ENCODE results near the gene CFTR. TPM values are rescaled to one million over a fixed set of nuclear protein-coding genes. Genes with fewer than 3 reads are reported as not detected.
A peak's percentile ranks its signal among the peaks of the same experiment; 100 is the strongest.

CFTR gene
- total and polyA plus RNA-seq, 2 of the 4 experiments (the other 2 are of a cell fraction): 0.18 to 0.21 TPM

- peak overlapping the region in 1 of 2 experiments; percentile 61; a peak in 2 of 4 replicates for H4K8ac ChIP-seq (ENCODE audit: low read depth in 2 of 2, low read length in 2 of 2)
- H3K27ac ChIP-seq (ENCODE audit: insufficient read depth, low read length): no peak overlapping the region
- H3K18ac ChIP-seq (ENCODE audit: low read depth, low read length): peak overlapping the region; percentile 97
- WGBS, 2 experiments (ENCODE audit: extremely low coverage in 2 of 2, insufficient read length in 1 of 2): no CpG with 5 or more reads among the region's 1 CpG
- in situ Hi-C loops (cut with MboI; ENCODE audit: low sequenced_read_pairs) (no loop called here), intact Hi-C loops (cut with micrococcal nuclease) (no loop called here), dilution Hi-C loops (cut with HindIII; ENCODE audit: low sequenced_read_pairs, unreplicated experiment) (no loop called here)
- no peak for TF ChIP-seq USF2 (IDR thresholded peaks at IDR 0.05; ENCODE audit: low read depth, low read length)
- TF ChIP-seq CEBPB (IDR thresholded peaks at IDR 0.05; ENCODE audit: low read depth, low read length): no peak
- TF ChIP-seq MAZ (IDR thresholded peaks at IDR 0.05; ENCODE audit: borderline replicate concordance, low read depth, low read length): no peak
- no peak for TF ChIP-seq RFX5 (IDR thresholded peaks at IDR 0.05; ENCODE audit: low read depth, low read length)
- no peak for TF ChIP-seq CHD1 (IDR thresholded peaks at IDR 0.05; ENCODE audit: low read depth, low read length)
- no peak for TF ChIP-seq MXI1 (IDR thresholded peaks at IDR 0.05; ENCODE audit: borderline replicate concordance, low read depth, low read length)
- no peak for TF ChIP-seq CTCF (conservative IDR thresholded peaks at IDR 0.05; ENCODE audit: low read depth, low read length)
- no peak for TF ChIP-seq BHLHE40 (IDR thresholded peaks at IDR 0.05; ENCODE audit: low read depth, low read length)
- TF ChIP-seq NFE2L2 (IDR thresholded peaks at IDR 0.05; ENCODE audit: low read depth, low read length): no peak
- TF ChIP-seq ELK1 (IDR thresholded peaks at IDR 0.05; ENCODE audit: borderline replicate concordance, low read depth, low read length): no peak
- no peak for TF ChIP-seq RAD21 (IDR thresholded peaks at IDR 0.05; ENCODE audit: low read length)
- no peak for TF ChIP-seq FOS (IDR thresholded peaks at IDR 0.05; ENCODE audit: low read depth, low read length)
- no peak for TF ChIP-seq POLR2A (IDR thresholded peaks at IDR 0.05; ENCODE audit: low read depth, low read length)
- TF ChIP-seq SMC3 (IDR thresholded peaks at IDR 0.05; ENCODE audit: low read depth, low read length): no peak
- 0 out of 2 replicates have a peak, but pooled peaks cover 2% of the 10 kb centered on the region for H3K9me3 ChIP-seq (ENCODE audit: control insufficient read depth, insufficient read depth, low read length)
- H3K36me3 ChIP-seq (ENCODE audit: control insufficient read depth, insufficient read depth, low read length): no peaks in the 10 kb centered on the region
- peak overlapping the region; percentile 38; the same call in 1 of the 2 replicates for H4K91ac ChIP-seq (ENCODE audit: insufficient read depth, low read depth, low read length)
- no peak overlapping the region for H3K4me2 ChIP-seq (ENCODE audit: low read depth, low read length)
- ATAC-seq (ENCODE audit: low read depth) (no peak), DNase-seq (no peak)
- H2BK5ac ChIP-seq (ENCODE audit: low read depth, low read length, poor library complexity, severe bottlenecking): peak overlapping the region; percentile 46
- CTCF ChIA-PET: no interaction called here
- peak overlapping the region; percentile 6; the same call in 1 of the 2 replicates for H2BK20ac ChIP-seq (ENCODE audit: low read depth, low read length)
- H2BK120ac ChIP-seq (ENCODE audit: low read depth, low read length): peak overlapping the region; percentile 9
- H2AFZ ChIP-seq (replicated peaks; ENCODE audit: low read length, poor library complexity): peak overlapping the region; percentile 77
- no peak overlapping the region for H3K23ac ChIP-seq (ENCODE audit: low read depth, low read length)
- H3K9me1 ChIP-seq (ENCODE audit: insufficient read depth, low read length): no peaks in the 10 kb centered on the region
- BruUV-seq (replicated peaks): no TSS peak
- H4K20me1 ChIP-seq (ENCODE audit: insufficient read depth, low read length): no peaks in the 10 kb centered on the region
- H3K9ac ChIP-seq (ENCODE audit: low read depth, low read length): no peak overlapping the region
- POLR2A ChIA-PET (ENCODE audit: unreplicated experiment): no interaction called here
- no peaks in the 10 kb centered on the region for H3K27me3 ChIP-seq (ENCODE audit: control insufficient read depth, insufficient read depth, low read length)
- H3K14ac ChIP-seq (replicated peaks; ENCODE audit: low read depth, low read length): no peak overlapping the region; the same call in 1 of the 2 replicates
- H3K4me3 ChIP-seq (ENCODE audit: insufficient read depth, low read depth, low read length): no peak overlapping the region
- H2AK5ac ChIP-seq (ENCODE audit: low read depth, low read length): 0 out of 2 replicates have a peak overlapping the region, but pooled peaks have one; percentile 0
- H3K4me1 ChIP-seq (ENCODE audit: control insufficient read depth, insufficient read depth, low read length): no peaks in the 10 kb centered on the region
- H2AK9ac ChIP-seq (replicated peaks; ENCODE audit: low read depth, low read length, poor library complexity): no peak overlapping the region
- H3K4ac ChIP-seq (ENCODE audit: low read depth, low read length): peak overlapping the region; percentile 31
- H2BK15ac ChIP-seq (ENCODE audit: low read depth, low read length): no peak overlapping the region
- H3K79me1 ChIP-seq (ENCODE audit: low read depth in 1 of 2, low read length in 2 of 2): no peaks in the 10 kb centered on the region
- no peak overlapping the region for H3K56ac ChIP-seq (ENCODE audit: extremely low read depth, insufficient read depth, low read length)
- H4K5ac ChIP-seq (ENCODE audit: low read depth, low read length): peak overlapping the region; percentile 80; the same call in 1 of the 2 replicates
Measured at GRCh38 chr7:117630907-117631564, 151.2 kb downstream of the CFTR start.
